SK-N-SH (cell line): ENCODE results near the gene TULP4. TPM values are rescaled to one million over a fixed set of nuclear protein-coding genes. Genes with fewer than 3 reads are reported as not detected.

ENCODE experiments used
- CTCF ChIA-PET: fragments of 300-600, 350-600 bp; formaldehyde crosslinking; extraction: SDS; loops from one replicate; lab custom pipeline; 2021; lab: Yijun Ruan, JAX
- POLR2A ChIA-PET: fragments of 350-600 bp; sonication (Branson Sonifier 250); formaldehyde crosslinking; extraction: SDS; loops from one replicate; lab custom pipeline; 2020; ENCODE audit warnings: antibody characterized with exemption, inconsistent platforms; lab: Yijun Ruan, JAX
- DNase-seq: peaks from one replicate; pipeline ENCODE4 v3.0.0; 2012
- H2AFZ ChIP-seq: fragments of 200-600 bp; sonication (generic); 2 replicates; pipeline ENCODE4 v1.8.1; 2016; ENCODE audit warnings: antibody characterized with exemption, mild to moderate bottlenecking, low read depth
- H3F3A ChIP-seq: fragments of 200-600 bp; sonication (generic); replicated peaks from 2 replicates; pipeline ENCODE3; 2016; ENCODE audit warnings: antibody characterized with exemption, mild to moderate bottlenecking; ENCODE audit not compliant: insufficient read depth
- H3K27ac ChIP-seq, 2 experiments: fragments of 200-500 bp in 1 of 2; fragments of 200-600 bp in 1 of 2; sonication (Bioruptor generic) in 1 of 2; sonication (generic), shearing (Covaris generic) in 1 of 2; 2 replicates each; pipeline versions ENCODE4 v1.5.1 to v1.6.1; 2014 to 2016; ENCODE audit warnings: low read depth in 2 of 2, inconsistent platforms in 1 of 2, low read length in 1 of 2, mild to moderate bottlenecking in 1 of 2, mixed read lengths in 1 of 2
- H3K27me3 ChIP-seq: fragments of 200-600 bp; sonication (generic), shearing (Covaris generic); 2 replicates; pipeline ENCODE4 v1.6.1; 2016; ENCODE audit warnings: mixed run types; ENCODE audit not compliant: insufficient read depth
- H3K36me3 ChIP-seq, 2 experiments: fragments of 200-500 bp in 1 of 2; fragments of 200-600 bp in 1 of 2; sonication (Bioruptor generic) in 1 of 2; sonication (generic) in 1 of 2; replicated peaks in 1 of 2; 2 replicates each; pipeline versions ENCODE3 to v1.5.1; 2014 to 2016; ENCODE audit warnings: low read length in 1 of 2, mild to moderate bottlenecking in 1 of 2; ENCODE audit not compliant: insufficient read depth in 2 of 2, control insufficient read depth in 1 of 2
- H3K4me1 ChIP-seq, 2 experiments: fragments of 200-500 bp in 1 of 2; fragments of 200-600 bp in 1 of 2; sonication (Bioruptor generic) in 1 of 2; sonication (generic), shearing (Covaris generic) in 1 of 2; 2 replicates each; pipeline versions ENCODE4 v1.5.1 to v1.6.1; 2014 to 2016; ENCODE audit warnings: low read depth in 1 of 2, low read length in 1 of 2, mixed run types in 1 of 2; ENCODE audit not compliant: insufficient read depth in 2 of 2, control insufficient read depth in 1 of 2
- H3K4me2 ChIP-seq: fragments of 200-600 bp; sonication (generic), shearing (Covaris generic); 2 replicates; pipeline ENCODE4 v1.6.1; 2017; ENCODE audit warnings: mixed run types
- H3K4me3 ChIP-seq, 2 experiments: fragments of 200-500 bp in 1 of 2; fragments of 200-600 bp in 1 of 2; sonication (Bioruptor generic) in 1 of 2; sonication (generic), shearing (Covaris generic) in 1 of 2; 2 replicates each; pipeline versions ENCODE4 v1.5.1 to v1.8.1; 2014 to 2016; ENCODE audit warnings: low read depth in 2 of 2, inconsistent platforms in 1 of 2, low read length in 1 of 2, mild to moderate bottlenecking in 1 of 2, mixed read lengths in 1 of 2, moderate library complexity in 1 of 2
- H3K79me2 ChIP-seq: fragments of 200-600 bp; sonication (generic); 2 replicates; pipeline ENCODE4 v1.8.1; 2017; ENCODE audit warnings: mild to moderate bottlenecking; ENCODE audit not compliant: insufficient read depth
- H3K9ac ChIP-seq: fragments of 200-600 bp; sonication (generic); 2 replicates; pipeline ENCODE4 v1.6.1; 2017; ENCODE audit warnings: mixed run types
- H3K9me2 ChIP-seq: fragments of 200-600 bp; sonication (generic); 2 replicates; pipeline ENCODE4 v1.6.1; 2017; ENCODE audit warnings: mixed run types
- H3K9me3 ChIP-seq: fragments of 200-600 bp; sonication (generic); 2 replicates; pipeline ENCODE4 v1.6.1; 2017; ENCODE audit warnings: mixed run types, mild to moderate bottlenecking, moderate library complexity
- H4K20me1 ChIP-seq: fragments of 200-600 bp; sonication (generic); 2 replicates; pipeline ENCODE4 v1.6.1; 2017; ENCODE audit warnings: mild to moderate bottlenecking, mixed run types; ENCODE audit not compliant: insufficient read depth
- CHD2 ChIP-seq: fragments of 150-350 bp; IDR thresholded peaks from 2 replicates; pipeline ENCODE4 v1.6.1; 2018; ENCODE audit warnings: low read length; ENCODE audit not compliant: partially characterized antibody
- EP300 ChIP-seq, 2 experiments: IDR thresholded peaks; 2 replicates each; pipeline versions ENCODE4 v1.4.0 to v1.6.1; 2012; ENCODE audit warnings: borderline replicate concordance in 1 of 2, low read depth in 1 of 2, low read length in 1 of 2
- FOXM1 ChIP-seq: IDR thresholded peaks from 2 replicates; pipeline ENCODE4 v1.4.0; 2012; ENCODE audit warnings: low read depth, mild to moderate bottlenecking
- GABPA ChIP-seq: IDR thresholded peaks from 2 replicates; pipeline ENCODE4 v1.4.0; 2012; ENCODE audit warnings: low read depth, mild to moderate bottlenecking
- MEF2A ChIP-seq: IDR thresholded peaks from 2 replicates; pipeline ENCODE4 v1.4.0; 2012; ENCODE audit warnings: low read depth, borderline replicate concordance
- MXI1 ChIP-seq: IDR thresholded peaks from 2 replicates; pipeline ENCODE4 v1.6.1; 2012; ENCODE audit warnings: mild to moderate bottlenecking, low read depth, low read length, improper control_type of control experiment
- NFIC ChIP-seq: IDR thresholded peaks from 2 replicates; pipeline ENCODE4 v1.4.0; 2012; ENCODE audit warnings: borderline replicate concordance
- NRF1 ChIP-seq: IDR thresholded peaks from 2 replicates; pipeline ENCODE4 v1.6.1; 2012; ENCODE audit warnings: low read depth, mild to moderate bottlenecking, low read length
- RAD21 ChIP-seq: IDR thresholded peaks from 2 replicates; pipeline ENCODE4 v1.6.1; 2012; ENCODE audit warnings: mild to moderate bottlenecking, low read length
- RCOR1 ChIP-seq: fragments of 150-350 bp; IDR thresholded peaks from 2 replicates; pipeline ENCODE4 v1.6.1; 2017; ENCODE audit warnings: antibody characterized with exemption, low read length
- RXRA ChIP-seq: IDR thresholded peaks from 2 replicates; pipeline ENCODE4 v1.4.0; 2012; ENCODE audit warnings: low read depth, mild to moderate bottlenecking, borderline replicate concordance
- SIN3A ChIP-seq: IDR thresholded peaks from 2 replicates; pipeline ENCODE4 v1.6.1; 2012; ENCODE audit warnings: low read depth, mild to moderate bottlenecking, low read length, moderate library complexity, borderline replicate concordance
- SMC3 ChIP-seq: IDR thresholded peaks from 2 replicates; pipeline ENCODE4 v1.6.1; 2012; ENCODE audit warnings: low read depth, low read length, improper control_type of control experiment
- TAF1 ChIP-seq: IDR thresholded peaks from 2 replicates; pipeline ENCODE4 v1.6.1; 2012; ENCODE audit warnings: low read depth, mild to moderate bottlenecking, low read length, moderate library complexity, borderline replicate concordance
- TEAD4 ChIP-seq: IDR thresholded peaks from 2 replicates; pipeline ENCODE4 v1.4.0; 2012; ENCODE audit warnings: mild to moderate bottlenecking, borderline replicate concordance; ENCODE audit not compliant: insufficient read depth
- WGBS: methylation state at CpG from one replicate; pipeline ENCODE4 v1.1.6; 2017; ENCODE audit warnings: low lambda C conversion rate; 5-methylcytosine and 5-hydroxymethylcytosine counted together
- polyA plus RNA-seq, 3 experiments: library from polyadenylated mRNA; depleted of rRNA; stranded (reverse); fragments of >200 nt; gene quantifications; 2 replicates each; pipeline ENCODE4 v1.2.3, GENCODE V29; 2012
- TF ChIP-seq, protein P1 (sequence below): IDR thresholded peaks from 2 replicates; pipeline ENCODE4 v1.6.1; 2012; ENCODE audit warnings: mild to moderate bottlenecking, low read depth, low read length, moderate library complexity
- TF ChIP-seq, protein P2 (sequence below): IDR thresholded peaks from 2 replicates; pipeline ENCODE4 v1.4.0; 2012; ENCODE audit warnings: low read depth, borderline replicate concordance
- TF ChIP-seq, protein P3 (sequence below): IDR thresholded peaks from 2 replicates; pipeline ENCODE4 v1.4.0; 2012; ENCODE audit warnings: low read depth
- TF ChIP-seq, protein P4 (sequence below): fragments of 200-600 bp; sonication (generic); IDR thresholded peaks from 2 replicates; pipeline ENCODE4 v1.6.1; 2017; ENCODE audit warnings: antibody characterized with exemption, mild to moderate bottlenecking, moderate library complexity
- TF ChIP-seq, protein P5 (sequence below): IDR thresholded peaks from 2 replicates; pipeline ENCODE4 v1.4.0; 2012; ENCODE audit warnings: low read depth, borderline replicate concordance
- TF ChIP-seq, protein P6 (sequence below): fragments of 150-350 bp; IDR thresholded peaks from 2 replicates; pipeline ENCODE4 v1.6.1; 2016; ENCODE audit warnings: mild to moderate bottlenecking, low read depth, low read length

The TULP4 gene
- polyA plus RNA-seq, 1 of the 3 experiments (the other 2 are of a cell fraction) = 5.9 TPM

DNA sequence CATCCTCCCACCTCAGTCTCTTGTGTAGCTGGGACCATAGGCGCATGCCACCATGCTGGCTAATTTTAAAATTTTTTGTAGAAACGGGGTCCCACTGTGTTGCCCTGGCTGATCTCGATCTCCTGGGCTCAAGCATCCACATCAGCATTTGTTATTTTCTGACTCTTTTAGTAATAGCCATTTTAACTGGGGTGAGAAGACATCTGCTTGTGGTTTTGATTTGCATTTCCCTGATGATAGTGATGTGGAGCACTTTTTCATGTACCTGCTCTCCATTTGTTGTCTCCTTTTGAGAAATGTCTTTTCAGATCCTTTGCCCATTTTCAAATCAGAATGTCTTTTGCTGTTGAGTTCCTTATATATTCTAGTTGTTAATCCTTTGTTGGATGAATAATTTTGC, 22.2 kb upstream of the TULP4 start (continued):
- TF ChIP-seq, protein P1, sequence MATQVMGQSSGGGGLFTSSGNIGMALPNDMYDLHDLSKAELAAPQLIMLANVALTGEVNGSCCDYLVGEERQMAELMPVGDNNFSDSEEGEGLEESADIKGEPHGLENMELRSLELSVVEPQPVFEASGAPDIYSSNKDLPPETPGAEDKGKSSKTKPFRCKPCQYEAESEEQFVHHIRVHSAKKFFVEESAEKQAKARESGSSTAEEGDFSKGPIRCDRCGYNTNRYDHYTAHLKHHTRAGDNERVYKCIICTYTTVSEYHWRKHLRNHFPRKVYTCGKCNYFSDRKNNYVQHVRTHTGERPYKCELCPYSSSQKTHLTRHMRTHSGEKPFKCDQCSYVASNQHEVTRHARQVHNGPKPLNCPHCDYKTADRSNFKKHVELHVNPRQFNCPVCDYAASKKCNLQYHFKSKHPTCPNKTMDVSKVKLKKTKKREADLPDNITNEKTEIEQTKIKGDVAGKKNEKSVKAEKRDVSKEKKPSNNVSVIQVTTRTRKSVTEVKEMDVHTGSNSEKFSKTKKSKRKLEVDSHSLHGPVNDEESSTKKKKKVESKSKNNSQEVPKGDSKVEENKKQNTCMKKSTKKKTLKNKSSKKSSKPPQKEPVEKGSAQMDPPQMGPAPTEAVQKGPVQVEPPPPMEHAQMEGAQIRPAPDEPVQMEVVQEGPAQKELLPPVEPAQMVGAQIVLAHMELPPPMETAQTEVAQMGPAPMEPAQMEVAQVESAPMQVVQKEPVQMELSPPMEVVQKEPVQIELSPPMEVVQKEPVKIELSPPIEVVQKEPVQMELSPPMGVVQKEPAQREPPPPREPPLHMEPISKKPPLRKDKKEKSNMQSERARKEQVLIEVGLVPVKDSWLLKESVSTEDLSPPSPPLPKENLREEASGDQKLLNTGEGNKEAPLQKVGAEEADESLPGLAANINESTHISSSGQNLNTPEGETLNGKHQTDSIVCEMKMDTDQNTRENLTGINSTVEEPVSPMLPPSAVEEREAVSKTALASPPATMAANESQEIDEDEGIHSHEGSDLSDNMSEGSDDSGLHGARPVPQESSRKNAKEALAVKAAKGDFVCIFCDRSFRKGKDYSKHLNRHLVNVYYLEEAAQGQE = no peak

DNA sequence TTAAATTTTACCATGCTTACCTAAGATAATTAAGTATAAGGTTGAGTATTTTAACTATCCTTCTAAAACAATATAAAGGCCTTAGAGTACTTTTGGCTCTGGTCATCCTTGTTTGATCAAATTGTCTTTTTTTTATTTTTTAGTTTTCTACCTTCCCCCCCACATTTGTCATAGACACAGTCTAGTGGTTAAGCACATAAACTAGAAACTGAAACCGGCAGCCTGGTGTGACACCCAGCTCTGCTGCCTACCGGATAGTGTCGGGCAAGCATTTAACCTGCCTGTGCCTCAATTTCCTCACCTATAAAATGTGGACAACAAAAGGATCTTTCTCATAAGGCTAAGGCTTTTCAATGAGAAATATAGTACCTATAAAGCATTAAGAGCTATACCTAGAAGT, 21.6 kb upstream of the TULP4 start:
- peaks cover 31 to 44% of the 10 kb centered on the region in 2 experiments for H3K36me3 ChIP-seq
- ChIA-PET CTCF (no interaction called here), POLR2A (no interaction called here)
- H3K27ac ChIP-seq = no peak overlapping the region
- peaks cover 1 to 13% of the 10 kb centered on the region in 2 experiments for H3K4me1 ChIP-seq
- TF ChIP-seq RAD21 (no peak), EP300 (IDR thresholded peaks at IDR 0.05; ENCODE audit: borderline replicate concordance in 1 of 2, low read depth in 1 of 2, low read length in 1 of 2) (no peak), TAF1 (no peak), CHD2 (no peak), RXRA (no peak), NFIC (no peak), SMC3 (no peak), TEAD4 (no peak), FOXM1 (no peak), MXI1 (no peak), SIN3A (no peak), RCOR1 (no peak), GABPA (no peak), MEF2A (no peak), NRF1 (no peak)
- TF ChIP-seq, protein P2, sequence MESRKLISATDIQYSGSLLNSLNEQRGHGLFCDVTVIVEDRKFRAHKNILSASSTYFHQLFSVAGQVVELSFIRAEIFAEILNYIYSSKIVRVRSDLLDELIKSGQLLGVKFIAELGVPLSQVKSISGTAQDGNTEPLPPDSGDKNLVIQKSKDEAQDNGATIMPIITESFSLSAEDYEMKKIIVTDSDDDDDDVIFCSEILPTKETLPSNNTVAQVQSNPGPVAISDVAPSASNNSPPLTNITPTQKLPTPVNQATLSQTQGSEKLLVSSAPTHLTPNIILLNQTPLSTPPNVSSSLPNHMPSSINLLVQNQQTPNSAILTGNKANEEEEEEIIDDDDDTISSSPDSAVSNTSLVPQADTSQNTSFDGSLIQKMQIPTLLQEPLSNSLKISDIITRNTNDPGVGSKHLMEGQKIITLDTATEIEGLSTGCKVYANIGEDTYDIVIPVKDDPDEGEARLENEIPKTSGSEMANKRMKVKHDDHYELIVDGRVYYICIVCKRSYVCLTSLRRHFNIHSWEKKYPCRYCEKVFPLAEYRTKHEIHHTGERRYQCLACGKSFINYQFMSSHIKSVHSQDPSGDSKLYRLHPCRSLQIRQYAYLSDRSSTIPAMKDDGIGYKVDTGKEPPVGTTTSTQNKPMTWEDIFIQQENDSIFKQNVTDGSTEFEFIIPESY = no peak
- TF ChIP-seq, protein P3, sequence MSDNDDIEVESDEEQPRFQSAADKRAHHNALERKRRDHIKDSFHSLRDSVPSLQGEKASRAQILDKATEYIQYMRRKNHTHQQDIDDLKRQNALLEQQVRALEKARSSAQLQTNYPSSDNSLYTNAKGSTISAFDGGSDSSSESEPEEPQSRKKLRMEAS = no peak
- TF ChIP-seq, protein P4, sequence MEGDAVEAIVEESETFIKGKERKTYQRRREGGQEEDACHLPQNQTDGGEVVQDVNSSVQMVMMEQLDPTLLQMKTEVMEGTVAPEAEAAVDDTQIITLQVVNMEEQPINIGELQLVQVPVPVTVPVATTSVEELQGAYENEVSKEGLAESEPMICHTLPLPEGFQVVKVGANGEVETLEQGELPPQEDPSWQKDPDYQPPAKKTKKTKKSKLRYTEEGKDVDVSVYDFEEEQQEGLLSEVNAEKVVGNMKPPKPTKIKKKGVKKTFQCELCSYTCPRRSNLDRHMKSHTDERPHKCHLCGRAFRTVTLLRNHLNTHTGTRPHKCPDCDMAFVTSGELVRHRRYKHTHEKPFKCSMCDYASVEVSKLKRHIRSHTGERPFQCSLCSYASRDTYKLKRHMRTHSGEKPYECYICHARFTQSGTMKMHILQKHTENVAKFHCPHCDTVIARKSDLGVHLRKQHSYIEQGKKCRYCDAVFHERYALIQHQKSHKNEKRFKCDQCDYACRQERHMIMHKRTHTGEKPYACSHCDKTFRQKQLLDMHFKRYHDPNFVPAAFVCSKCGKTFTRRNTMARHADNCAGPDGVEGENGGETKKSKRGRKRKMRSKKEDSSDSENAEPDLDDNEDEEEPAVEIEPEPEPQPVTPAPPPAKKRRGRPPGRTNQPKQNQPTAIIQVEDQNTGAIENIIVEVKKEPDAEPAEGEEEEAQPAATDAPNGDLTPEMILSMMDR = no peak
- TF ChIP-seq, protein P5, sequence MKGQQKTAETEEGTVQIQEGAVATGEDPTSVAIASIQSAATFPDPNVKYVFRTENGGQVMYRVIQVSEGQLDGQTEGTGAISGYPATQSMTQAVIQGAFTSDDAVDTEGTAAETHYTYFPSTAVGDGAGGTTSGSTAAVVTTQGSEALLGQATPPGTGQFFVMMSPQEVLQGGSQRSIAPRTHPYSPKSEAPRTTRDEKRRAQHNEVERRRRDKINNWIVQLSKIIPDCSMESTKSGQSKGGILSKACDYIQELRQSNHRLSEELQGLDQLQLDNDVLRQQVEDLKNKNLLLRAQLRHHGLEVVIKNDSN = no peak
- TF ChIP-seq, protein P6, sequence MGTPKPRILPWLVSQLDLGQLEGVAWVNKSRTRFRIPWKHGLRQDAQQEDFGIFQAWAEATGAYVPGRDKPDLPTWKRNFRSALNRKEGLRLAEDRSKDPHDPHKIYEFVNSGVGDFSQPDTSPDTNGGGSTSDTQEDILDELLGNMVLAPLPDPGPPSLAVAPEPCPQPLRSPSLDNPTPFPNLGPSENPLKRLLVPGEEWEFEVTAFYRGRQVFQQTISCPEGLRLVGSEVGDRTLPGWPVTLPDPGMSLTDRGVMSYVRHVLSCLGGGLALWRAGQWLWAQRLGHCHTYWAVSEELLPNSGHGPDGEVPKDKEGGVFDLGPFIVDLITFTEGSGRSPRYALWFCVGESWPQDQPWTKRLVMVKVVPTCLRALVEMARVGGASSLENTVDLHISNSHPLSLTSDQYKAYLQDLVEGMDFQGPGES = no peak
- no peak overlapping the region for H3K4me2 ChIP-seq
- H3F3A ChIP-seq = peaks cover 11% of the 10 kb centered on the region
- no peak overlapping the region for H3K4me3 ChIP-seq
- no peaks in the 10 kb centered on the region for H3K9me2 ChIP-seq
- 96% methylated on average over 3 of the region's 3 CpGs for WGBS
- H3K9me3 ChIP-seq = peaks cover 11% of the 10 kb centered on the region; the same call in 1 of the 2 replicates
- H3K79me2 ChIP-seq = peaks cover 67% of the 10 kb centered on the region
- no peaks in the 10 kb centered on the region for H4K20me1 ChIP-seq
- no peak for DNase-seq
- no peaks in the 10 kb centered on the region for H3K27me3 ChIP-seq
- no peak overlapping the region for H3K9ac ChIP-seq
- no peak overlapping the region for H2AFZ ChIP-seq
